Activated T-cell treated with anti-CD3 and anti-CD28 coated beads for 48 hours (primary cell): ENCODE results near the gene AGBL3.
"Not testable (repeated sequence)": the region's sequence is repeated elsewhere in the genome, so short reads cannot be mapped to it uniquely, and the experiment has no call there.

ENCODE experiments used
- DNase-seq: peaks from one replicate; pipeline ENCODE4 v3.0.0-alpha.2; 2020; ENCODE audit warnings: low read depth

AGBL3 gene

GRCh38 chr7:134966691-134967090 lies 19.6 kb upstream of the AGBL3 start:
- no peak for DNase-seq

- no peak for DNase-seq
Measured at GRCh38 chr7:134968110-134968509, 18.2 kb upstream of the AGBL3 start.

- DNase-seq, result not testable (repeated sequence)
Measured at GRCh38 chr7:134981645-134982044, 4.7 kb upstream of the AGBL3 start.

GRCh38 chr7:134985894-134986362 lies 380 bp upstream of the AGBL3 start:
- no peak for DNase-seq

GRCh38 chr7:134988161-134988560 lies 1.9 kb downstream of the AGBL3 start:
- no peak for DNase-seq

GRCh38 chr7:134991469-134992339 lies 5.4 kb downstream of the AGBL3 start:
- no peak for DNase-seq

- peak; percentile 12 for DNase-seq
Measured at GRCh38 chr7:134992626-134993179, 6.4 kb downstream of the AGBL3 start.

- no peak for DNase-seq
Measured at GRCh38 chr7:134993877-134994456, 7.7 kb downstream of the AGBL3 start.

GRCh38 chr7:134995239-134996096 lies 9.2 kb downstream of the AGBL3 start:
- no peak for DNase-seq

GRCh38 chr7:134996097-134996550 lies 9.8 kb downstream of the AGBL3 start:
- no peak for DNase-seq

- DNase-seq, result no peak
Measured at GRCh38 chr7:134997214-134997885, 11.0 kb downstream of the AGBL3 start.

- DNase-seq, result no peak
Measured at GRCh38 chr7:134999136-134999535, 12.8 kb downstream of the AGBL3 start.

GRCh38 chr7:135001390-135002165 lies 15.3 kb downstream of the AGBL3 start:
- DNase-seq, result no peak

- no peak for DNase-seq
Measured at GRCh38 chr7:135012229-135012628, 25.9 kb downstream of the AGBL3 start.

GRCh38 chr7:135023622-135024021 lies 37.3 kb downstream of the AGBL3 start:
- no peak for DNase-seq

- no peak for DNase-seq
Measured at GRCh38 chr7:135035252-135035651, 48.9 kb downstream of the AGBL3 start.

GRCh38 chr7:135067017-135067416 lies 80.7 kb downstream of the AGBL3 start:
- DNase-seq, result not testable (repeated sequence)

- DNase-seq, result no peak
Measured at GRCh38 chr7:135074096-135074495, 87.8 kb downstream of the AGBL3 start.

- DNase-seq, result no peak
Measured at GRCh38 chr7:135074531-135074930, 88.2 kb downstream of the AGBL3 start.

- no peak for DNase-seq
Measured at GRCh38 chr7:135075716-135076115, 89.4 kb downstream of the AGBL3 start.

- DNase-seq, result no peak
Measured at GRCh38 chr7:135076882-135077281, 90.6 kb downstream of the AGBL3 start.
